ENCODE measurements around the gene RAD51B.

DNA sequence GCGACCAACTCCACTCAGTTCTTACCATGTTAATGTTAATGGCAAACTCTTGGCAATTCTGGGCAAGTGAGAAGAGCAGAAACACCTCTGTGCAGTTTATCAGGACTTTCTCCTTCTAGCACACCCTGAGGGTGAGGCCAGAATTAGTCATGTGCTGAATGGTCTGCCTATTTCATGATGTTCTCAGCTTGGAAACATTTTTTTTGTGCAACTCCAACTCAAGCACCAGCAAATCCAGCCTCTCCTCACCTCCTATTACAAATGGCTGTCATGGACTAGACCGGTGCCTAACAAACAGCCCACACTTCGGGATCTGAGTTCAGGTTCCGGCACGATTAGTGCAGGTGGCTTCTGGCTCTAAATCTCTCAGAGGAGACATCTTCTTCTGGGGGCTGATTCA, 727.3 kb downstream of the RAD51B start:
- TF ChIP-seq, protein P1, sequence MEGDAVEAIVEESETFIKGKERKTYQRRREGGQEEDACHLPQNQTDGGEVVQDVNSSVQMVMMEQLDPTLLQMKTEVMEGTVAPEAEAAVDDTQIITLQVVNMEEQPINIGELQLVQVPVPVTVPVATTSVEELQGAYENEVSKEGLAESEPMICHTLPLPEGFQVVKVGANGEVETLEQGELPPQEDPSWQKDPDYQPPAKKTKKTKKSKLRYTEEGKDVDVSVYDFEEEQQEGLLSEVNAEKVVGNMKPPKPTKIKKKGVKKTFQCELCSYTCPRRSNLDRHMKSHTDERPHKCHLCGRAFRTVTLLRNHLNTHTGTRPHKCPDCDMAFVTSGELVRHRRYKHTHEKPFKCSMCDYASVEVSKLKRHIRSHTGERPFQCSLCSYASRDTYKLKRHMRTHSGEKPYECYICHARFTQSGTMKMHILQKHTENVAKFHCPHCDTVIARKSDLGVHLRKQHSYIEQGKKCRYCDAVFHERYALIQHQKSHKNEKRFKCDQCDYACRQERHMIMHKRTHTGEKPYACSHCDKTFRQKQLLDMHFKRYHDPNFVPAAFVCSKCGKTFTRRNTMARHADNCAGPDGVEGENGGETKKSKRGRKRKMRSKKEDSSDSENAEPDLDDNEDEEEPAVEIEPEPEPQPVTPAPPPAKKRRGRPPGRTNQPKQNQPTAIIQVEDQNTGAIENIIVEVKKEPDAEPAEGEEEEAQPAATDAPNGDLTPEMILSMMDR (IDR thresholded peaks at IDR 0.05) = no peak
- no peak for TF ChIP-seq POLR2A (IDR thresholded peaks at IDR 0.05)

Data from thyroid gland (tissue), 4 donors.